Activated naive CD8-positive, alpha-beta T cell (primary cell): ENCODE results near the gene MBTPS1.
A peak's percentile ranks its signal among the peaks of the same experiment; 100 is the strongest.

Source experiments
- H3K27ac Mint-ChIP-seq: one replicate; pipeline ENCODE4 v1.8.0; 2021; ENCODE audit warnings: mixed read lengths
- H3K27me3 Mint-ChIP-seq: one replicate; pipeline ENCODE4 v1.8.0; 2021; ENCODE audit warnings: mixed read lengths
- H3K36me3 Mint-ChIP-seq: one replicate; pipeline ENCODE4 v1.8.0; 2021; ENCODE audit warnings: mixed read lengths
- H3K4me1 Mint-ChIP-seq: one replicate; pipeline ENCODE4 v1.8.0; 2021; ENCODE audit warnings: low read depth, mixed read lengths
- H3K4me3 Mint-ChIP-seq: one replicate; pipeline ENCODE4 v1.8.0; 2021; ENCODE audit warnings: mild to moderate bottlenecking, mixed read lengths
- H3K9me3 Mint-ChIP-seq: one replicate; pipeline ENCODE4 v1.8.0; 2021; ENCODE audit warnings: low read depth, mixed read lengths

MBTPS1 gene

GRCh38 chr16:84143081-84143480, 26.3 kb upstream of the MBTPS1 start:
- Mint-ChIP-seq H3K27ac (no peak overlapping the region), H3K9me3 (no peaks in the 10 kb centered on the region), H3K4me1 (peaks cover 34% of the 10 kb centered on the region), H3K36me3 (peaks cover 4% of the 10 kb centered on the region), H3K27me3 (no peaks in the 10 kb centered on the region), H3K4me3 (peak overlapping the region; percentile 79)

- H3K27ac Mint-ChIP-seq, result no peak overlapping the region
- peaks cover 4% of the 10 kb centered on the region for H3K36me3 Mint-ChIP-seq
- no peaks in the 10 kb centered on the region for H3K27me3 Mint-ChIP-seq
- H3K4me1 Mint-ChIP-seq, result peaks cover 42% of the 10 kb centered on the region
- H3K4me3 Mint-ChIP-seq, result no peak overlapping the region
- no peaks in the 10 kb centered on the region for H3K9me3 Mint-ChIP-seq
Observed at GRCh38 chr16:84141143-84141670, 24.5 kb upstream of the MBTPS1 start.

DNA sequence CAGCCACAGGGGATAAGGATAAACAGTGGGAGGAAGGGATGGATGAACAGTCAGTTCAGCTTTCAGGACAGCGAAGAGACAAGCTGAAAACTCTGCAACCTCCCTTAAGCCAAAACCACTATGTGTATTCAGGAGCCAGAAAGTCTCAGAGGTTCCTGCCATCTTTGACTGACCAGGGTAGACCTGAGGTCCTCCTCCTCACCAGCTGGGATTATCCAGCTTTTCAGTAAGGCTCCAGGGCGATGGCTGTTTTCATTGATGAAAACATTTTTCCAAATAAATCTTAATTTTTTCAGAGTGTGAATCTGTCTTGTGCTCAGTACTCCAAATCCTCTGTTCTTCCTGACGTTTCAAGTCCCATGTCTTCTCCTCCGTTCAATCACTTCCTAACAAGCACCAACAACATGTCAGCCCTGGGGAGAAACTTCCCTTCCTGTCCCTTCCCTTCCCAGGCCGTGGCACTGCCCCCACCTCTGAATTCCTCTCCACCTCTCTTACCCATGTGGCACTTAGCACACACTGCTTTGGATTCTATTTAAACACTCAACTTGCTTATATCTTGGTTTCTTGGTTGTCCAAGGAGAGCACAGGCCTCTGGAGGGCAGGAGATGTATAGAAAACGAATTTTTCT, 23.0 kb upstream of the MBTPS1 start:
- Mint-ChIP-seq H3K27ac (peak overlapping the region; percentile 69), H3K36me3 (peaks cover 4% of the 10 kb centered on the region), H3K4me1 (peaks cover 45% of the 10 kb centered on the region), H3K4me3 (no peak overlapping the region), H3K9me3 (no peaks in the 10 kb centered on the region), H3K27me3 (no peaks in the 10 kb centered on the region)

- H3K36me3 Mint-ChIP-seq, result peaks cover 4% of the 10 kb centered on the region
- H3K4me1 Mint-ChIP-seq, result peaks cover 43% of the 10 kb centered on the region
- H3K27me3 Mint-ChIP-seq, result no peaks in the 10 kb centered on the region
- no peaks in the 10 kb centered on the region for H3K9me3 Mint-ChIP-seq
- peak overlapping the region; percentile 62 for H3K4me3 Mint-ChIP-seq
- H3K27ac Mint-ChIP-seq, result peak overlapping the region; percentile 35
Observed at GRCh38 chr16:84138824-84139627, 22.3 kb upstream of the MBTPS1 start.

DNA sequence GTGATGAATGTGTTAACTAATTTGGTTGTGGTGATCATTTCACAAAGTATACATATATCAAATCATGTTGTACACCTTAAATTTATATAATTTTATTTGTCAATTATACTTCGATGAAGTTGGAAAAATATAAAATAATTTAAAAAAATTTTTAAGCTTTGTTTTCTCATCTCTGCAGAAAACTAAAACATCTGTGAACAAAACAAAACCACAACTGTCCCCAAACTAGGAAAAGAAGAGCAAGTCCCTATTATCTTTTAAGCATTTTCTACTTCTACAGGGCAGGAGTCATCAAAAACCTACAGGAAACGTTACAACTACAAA, 21.7 kb upstream of the MBTPS1 start:
- H3K4me3 Mint-ChIP-seq, result peak overlapping the region; percentile 62
- H3K4me1 Mint-ChIP-seq, result peaks cover 41% of the 10 kb centered on the region
- no peaks in the 10 kb centered on the region for H3K27me3 Mint-ChIP-seq
- H3K27ac Mint-ChIP-seq, result peak overlapping the region; percentile 35
- H3K36me3 Mint-ChIP-seq, result peaks cover 4% of the 10 kb centered on the region
- no peaks in the 10 kb centered on the region for H3K9me3 Mint-ChIP-seq

DNA sequence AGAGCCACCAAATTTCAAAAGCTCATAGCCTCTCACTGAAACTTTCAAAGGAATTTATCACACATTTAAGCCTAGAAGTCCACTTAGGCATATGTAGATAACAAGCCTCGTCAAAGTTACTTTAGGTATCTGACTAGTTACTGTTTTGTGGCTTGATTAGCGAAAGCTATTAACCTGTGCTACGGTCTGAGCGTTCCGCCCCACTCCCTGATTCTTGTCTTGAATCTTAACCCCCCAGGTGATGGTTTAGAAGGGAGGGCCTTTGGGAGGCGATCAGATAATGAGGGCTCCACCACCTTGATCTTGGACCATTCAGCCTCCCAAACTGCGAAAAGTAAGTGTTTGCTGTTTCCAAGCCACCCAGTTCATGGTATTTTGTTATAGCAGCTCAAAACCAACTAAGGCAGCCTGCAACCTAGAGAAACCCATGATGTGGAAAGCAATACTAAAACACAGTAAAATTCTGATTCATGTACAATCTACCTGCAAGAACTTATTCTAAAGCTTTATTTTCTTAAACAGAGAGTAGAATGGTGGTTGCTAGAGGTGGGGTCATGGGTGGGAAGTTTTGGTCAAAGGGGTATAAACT, 21.1 kb upstream of the MBTPS1 start:
- peaks cover 35% of the 10 kb centered on the region for H3K4me1 Mint-ChIP-seq
- H3K27me3 Mint-ChIP-seq, result no peaks in the 10 kb centered on the region
- no peak overlapping the region for H3K4me3 Mint-ChIP-seq
- no peaks in the 10 kb centered on the region for H3K9me3 Mint-ChIP-seq
- H3K36me3 Mint-ChIP-seq, result peaks cover 4% of the 10 kb centered on the region
- no peak overlapping the region for H3K27ac Mint-ChIP-seq

DNA sequence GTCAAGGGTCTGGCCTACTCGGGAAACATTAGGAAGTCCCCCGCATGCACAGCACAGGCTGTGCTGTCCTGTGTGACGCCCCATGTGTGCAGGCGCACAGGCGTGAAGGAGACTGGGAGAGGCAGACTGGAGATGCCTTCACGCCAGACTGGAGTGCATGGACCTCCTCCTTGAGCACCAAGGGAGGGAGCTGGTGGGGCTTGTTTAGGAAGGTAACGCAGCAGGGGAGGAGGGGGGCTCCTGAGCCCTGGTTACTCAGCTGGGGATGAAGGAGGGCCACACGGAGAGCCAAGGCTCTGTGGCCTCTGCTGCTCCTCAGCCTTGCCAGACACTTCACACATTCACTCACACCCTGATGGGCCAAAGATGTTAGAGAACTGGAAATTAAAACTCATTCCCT, 20.5 kb upstream of the MBTPS1 start:
- H3K4me3 Mint-ChIP-seq, result no peak overlapping the region
- H3K27me3 Mint-ChIP-seq, result no peaks in the 10 kb centered on the region
- peaks cover 4% of the 10 kb centered on the region for H3K36me3 Mint-ChIP-seq
- H3K27ac Mint-ChIP-seq, result peak overlapping the region; percentile 36
- H3K4me1 Mint-ChIP-seq, result peaks cover 32% of the 10 kb centered on the region
- H3K9me3 Mint-ChIP-seq, result no peaks in the 10 kb centered on the region

- Mint-ChIP-seq H3K4me3 (no peak overlapping the region), H3K27ac (no peak overlapping the region), H3K4me1 (peaks cover 30% of the 10 kb centered on the region), H3K36me3 (peaks cover 4% of the 10 kb centered on the region), H3K27me3 (no peaks in the 10 kb centered on the region), H3K9me3 (no peaks in the 10 kb centered on the region)
Observed at GRCh38 chr16:84136331-84137125, 19.8 kb upstream of the MBTPS1 start.

GRCh38 chr16:84132527-84133285, 16.0 kb upstream of the MBTPS1 start:
- H3K27me3 Mint-ChIP-seq, result no peaks in the 10 kb centered on the region
- peaks cover 2% of the 10 kb centered on the region for H3K36me3 Mint-ChIP-seq
- no peaks in the 10 kb centered on the region for H3K9me3 Mint-ChIP-seq
- peaks cover 10% of the 10 kb centered on the region for H3K4me1 Mint-ChIP-seq
- H3K27ac Mint-ChIP-seq, result no peak overlapping the region
- H3K4me3 Mint-ChIP-seq, result no peak overlapping the region

DNA sequence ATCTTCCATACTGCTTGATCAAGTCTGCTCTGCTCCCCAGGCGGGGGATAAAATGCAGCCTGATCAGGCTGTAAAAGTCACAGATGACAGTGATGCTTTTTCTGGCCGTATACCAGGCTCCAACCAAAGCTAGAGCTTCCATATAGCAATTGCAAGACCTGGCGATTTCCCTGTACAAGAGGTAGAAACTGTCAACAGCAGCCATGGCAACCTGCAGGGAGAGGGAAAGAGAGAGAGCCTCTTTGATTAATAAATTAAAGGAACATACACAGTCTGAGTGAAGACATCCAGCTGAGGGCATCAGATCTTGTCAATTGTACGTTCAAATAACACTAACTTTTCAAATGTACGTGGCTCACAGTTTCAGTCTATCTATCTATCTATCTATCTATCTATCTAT, 14.4 kb upstream of the MBTPS1 start:
- no peaks in the 10 kb centered on the region for H3K9me3 Mint-ChIP-seq
- peaks cover 5% of the 10 kb centered on the region for H3K36me3 Mint-ChIP-seq
- H3K4me1 Mint-ChIP-seq, result peaks cover 4% of the 10 kb centered on the region
- H3K27ac Mint-ChIP-seq, result no peak overlapping the region
- no peak overlapping the region for H3K4me3 Mint-ChIP-seq
- no peaks in the 10 kb centered on the region for H3K27me3 Mint-ChIP-seq

GRCh38 chr16:84124257-84125073, 7.7 kb upstream of the MBTPS1 start:
- no peak overlapping the region for H3K27ac Mint-ChIP-seq
- no peaks in the 10 kb centered on the region for H3K9me3 Mint-ChIP-seq
- H3K36me3 Mint-ChIP-seq, result peaks cover 10% of the 10 kb centered on the region
- no peak overlapping the region for H3K4me3 Mint-ChIP-seq
- peaks cover 2% of the 10 kb centered on the region for H3K4me1 Mint-ChIP-seq
- no peaks in the 10 kb centered on the region for H3K27me3 Mint-ChIP-seq

GRCh38 chr16:84121007-84121406, 4.3 kb upstream of the MBTPS1 start:
- no peak overlapping the region for H3K4me3 Mint-ChIP-seq
- H3K9me3 Mint-ChIP-seq, result no peaks in the 10 kb centered on the region
- no peaks in the 10 kb centered on the region for H3K27me3 Mint-ChIP-seq
- H3K4me1 Mint-ChIP-seq, result peaks cover 10% of the 10 kb centered on the region
- H3K27ac Mint-ChIP-seq, result peak overlapping the region; percentile 46
- H3K36me3 Mint-ChIP-seq, result peaks cover 7% of the 10 kb centered on the region

GRCh38 chr16:84120023-84120422, 3.3 kb upstream of the MBTPS1 start:
- no peaks in the 10 kb centered on the region for H3K9me3 Mint-ChIP-seq
- H3K4me1 Mint-ChIP-seq, result peaks cover 17% of the 10 kb centered on the region
- H3K27ac Mint-ChIP-seq, result no peak overlapping the region
- H3K36me3 Mint-ChIP-seq, result peaks cover 4% of the 10 kb centered on the region
- H3K27me3 Mint-ChIP-seq, result no peaks in the 10 kb centered on the region
- H3K4me3 Mint-ChIP-seq, result no peak overlapping the region
